Smooth muscle cell of the brain vasculature (primary cell): ENCODE data around the gene WIPI1.

ENCODE experiments used
- DNase-seq: peaks from one replicate; pipeline ENCODE4 v3.0.0-alpha.2; 2012; ENCODE audit warnings: low read depth, low spot score

Gene WIPI1

GRCh38 chr17:68439656-68440290 lies 17.5 kb downstream of the WIPI1 start:
- DNase-seq, result no peak

GRCh38 chr17:68437979-68438822 lies 19.1 kb downstream of the WIPI1 start:
- DNase-seq, result no peak

- DNase-seq, result peak; percentile 59
Measured at GRCh38 chr17:68435876-68436842, 21.1 kb downstream of the WIPI1 start.

DNA sequence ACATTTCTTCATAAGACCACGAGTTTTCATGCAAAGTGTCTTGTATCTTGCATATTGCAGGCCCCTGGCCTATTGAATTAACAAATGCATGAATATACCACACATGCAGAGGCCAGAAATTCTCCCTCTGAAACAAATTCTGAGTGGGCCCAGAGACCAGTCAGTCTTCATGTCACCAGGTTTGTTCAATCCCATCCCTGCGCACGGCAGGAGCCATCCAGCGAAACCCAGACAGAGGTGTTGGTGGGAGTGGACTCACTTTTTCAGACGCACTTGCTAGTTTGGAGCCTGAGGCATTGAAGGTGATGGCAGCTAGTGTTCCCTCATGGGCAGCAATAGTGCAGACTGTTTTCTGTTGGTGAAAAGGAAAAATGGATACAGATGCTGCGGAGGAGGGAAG lies 21.9 kb downstream of the WIPI1 start:
- DNase-seq, result no peak

DNA sequence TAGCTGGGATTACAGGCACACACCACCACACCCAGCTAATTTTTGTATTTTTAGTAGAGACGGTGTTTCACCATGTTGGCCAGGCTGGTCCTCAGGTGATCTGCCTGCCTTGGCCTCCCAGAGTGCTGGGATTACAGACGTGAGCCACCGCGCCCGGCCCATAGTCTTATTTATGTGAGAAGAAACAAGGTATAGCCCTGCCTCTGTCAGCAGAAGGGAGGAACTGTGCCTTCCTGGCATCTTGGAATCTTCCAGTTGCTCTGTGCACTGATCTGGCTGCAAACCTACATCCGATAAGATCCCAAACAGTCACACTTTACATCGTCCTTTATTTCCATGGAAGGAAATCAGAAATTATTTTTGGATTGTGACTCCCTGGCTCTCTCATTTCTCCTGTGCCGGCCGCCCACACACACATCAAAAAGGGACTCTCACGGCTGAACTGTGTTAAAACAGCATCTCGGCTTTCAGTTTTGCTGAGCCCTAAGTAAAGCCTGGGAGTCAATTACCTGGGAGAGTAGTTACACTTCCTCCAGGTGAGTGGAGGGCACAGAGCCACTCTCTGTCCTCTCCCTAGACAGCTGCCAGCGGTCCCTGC lies 23.3 kb downstream of the WIPI1 start:
- DNase-seq, result no peak

- no peak for DNase-seq
Measured at GRCh38 chr17:68433211-68433610, 24.1 kb downstream of the WIPI1 start.

DNA sequence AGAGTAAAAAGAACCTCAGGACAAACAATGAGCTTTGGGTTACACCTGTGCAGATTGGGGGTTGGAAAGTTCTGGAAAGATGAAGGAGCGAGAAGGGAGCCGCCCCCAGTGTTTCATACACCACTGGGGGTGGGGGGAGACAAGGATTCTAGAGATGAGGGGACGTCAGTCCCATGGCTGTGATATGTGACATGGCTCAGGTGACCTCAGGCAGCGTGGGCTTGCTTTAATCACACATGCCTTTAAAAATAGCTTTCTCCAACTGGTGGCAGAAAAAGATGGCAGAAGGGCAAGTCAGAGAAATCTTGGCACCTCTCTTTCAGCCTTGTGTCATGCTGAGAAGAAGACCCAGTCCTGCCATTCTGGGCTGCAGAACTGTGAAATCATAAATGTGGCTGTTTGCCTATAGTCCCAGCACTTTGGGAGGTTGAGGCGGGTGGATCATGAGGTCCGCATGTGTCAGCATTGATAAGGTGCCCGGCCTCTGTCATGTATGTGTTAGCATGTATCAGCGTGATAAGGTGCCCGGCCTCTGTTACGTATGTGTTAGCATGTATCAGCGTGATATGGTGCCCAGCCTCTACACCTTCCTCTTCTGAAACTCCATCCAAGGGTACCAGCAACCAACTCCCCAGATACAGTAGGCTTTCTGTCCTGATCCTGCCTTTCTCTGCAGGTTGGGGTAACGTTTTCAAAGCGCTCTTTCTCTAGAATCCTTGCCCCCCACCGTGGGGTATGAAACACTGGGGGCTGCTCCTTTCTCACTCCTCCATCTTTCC lies 25.0 kb downstream of the WIPI1 start:
- DNase-seq, result no peak

- DNase-seq, result no peak
Measured at GRCh38 chr17:68431661-68432071, 25.6 kb downstream of the WIPI1 start.

DNA sequence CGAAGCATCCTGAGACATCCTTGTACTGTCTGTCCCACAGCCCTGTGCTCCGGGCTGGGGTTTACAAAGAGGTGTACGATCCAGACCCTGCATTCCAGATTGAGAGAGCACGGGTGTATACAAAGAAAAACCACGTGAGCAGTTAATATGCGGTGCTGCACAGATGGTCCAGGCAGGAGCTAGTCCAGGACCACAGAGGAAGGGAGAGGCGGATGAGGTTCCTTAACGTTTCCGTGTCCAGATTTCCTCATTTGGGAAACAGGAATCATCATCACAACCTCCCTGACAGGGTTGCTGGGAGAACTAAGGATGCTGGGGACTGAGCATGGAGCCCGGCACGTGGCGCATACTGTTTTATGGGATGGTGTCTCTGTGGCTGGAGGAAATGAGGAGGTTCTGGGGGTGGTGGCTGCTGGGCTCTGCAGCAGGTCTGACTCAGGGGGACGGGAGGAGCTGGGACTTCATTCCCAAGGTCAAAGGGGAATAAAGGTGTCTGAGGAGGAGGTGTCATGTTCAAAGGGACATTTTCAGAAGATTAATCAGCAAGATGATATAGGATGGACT lies 26.2 kb downstream of the WIPI1 start:
- no peak for DNase-seq

- no peak for DNase-seq
Measured at GRCh38 chr17:68429881-68430280, 27.4 kb downstream of the WIPI1 start.

DNA sequence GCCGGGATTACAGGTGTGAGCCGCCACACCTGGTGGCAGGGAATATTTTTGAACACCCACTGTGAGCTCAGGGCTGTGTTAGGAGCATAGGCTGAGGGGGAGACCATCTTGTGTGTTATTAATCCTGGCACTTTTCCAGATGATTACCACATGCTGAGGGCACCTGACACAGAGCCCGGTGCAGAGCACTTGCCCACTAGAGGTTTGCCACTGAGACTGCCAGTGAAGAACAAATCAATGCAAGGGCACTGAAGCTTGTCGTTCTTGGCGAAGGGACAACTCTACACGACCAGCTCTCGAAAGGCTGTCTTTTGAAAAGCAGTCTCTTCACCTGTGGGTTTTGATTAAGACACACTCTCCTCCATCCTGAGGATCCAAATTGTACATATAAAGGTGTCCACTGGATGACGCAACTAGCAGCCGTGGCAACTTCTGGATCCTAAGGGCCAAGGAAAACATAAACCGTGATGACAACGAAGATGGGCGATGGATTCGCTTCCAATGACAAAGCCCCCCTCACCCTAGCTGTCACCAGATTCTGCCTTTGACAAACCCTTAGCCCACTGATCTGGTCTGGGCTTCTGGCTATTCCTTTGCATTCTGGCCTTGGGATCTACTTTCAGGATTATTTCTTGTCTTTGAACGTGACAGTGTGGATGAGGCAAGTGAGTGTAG lies 28.7 kb downstream of the WIPI1 start:
- DNase-seq, result no peak

- DNase-seq, result no peak
Measured at GRCh38 chr17:68427575-68427974, 29.7 kb downstream of the WIPI1 start.

DNA sequence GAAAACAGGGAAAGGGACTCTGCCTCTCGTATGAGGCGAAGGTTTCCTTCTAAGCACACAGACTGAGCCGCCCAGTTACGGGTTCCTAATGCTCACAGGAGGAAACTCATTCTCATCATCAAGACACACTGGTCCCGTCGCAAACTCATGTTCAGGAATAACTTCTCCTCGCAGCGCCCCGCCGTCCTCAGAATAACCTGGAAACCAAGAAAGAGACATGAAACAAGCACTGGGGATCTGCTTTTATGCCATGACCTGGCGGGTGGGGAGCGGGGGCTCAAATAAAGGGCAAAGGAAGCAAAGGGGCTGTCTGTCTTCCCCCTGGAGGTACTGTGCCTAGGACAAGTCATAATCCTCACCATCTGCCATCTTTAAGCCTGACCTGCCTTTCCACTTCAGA lies 31.3 kb downstream of the WIPI1 start:
- DNase-seq, result no peak

DNA sequence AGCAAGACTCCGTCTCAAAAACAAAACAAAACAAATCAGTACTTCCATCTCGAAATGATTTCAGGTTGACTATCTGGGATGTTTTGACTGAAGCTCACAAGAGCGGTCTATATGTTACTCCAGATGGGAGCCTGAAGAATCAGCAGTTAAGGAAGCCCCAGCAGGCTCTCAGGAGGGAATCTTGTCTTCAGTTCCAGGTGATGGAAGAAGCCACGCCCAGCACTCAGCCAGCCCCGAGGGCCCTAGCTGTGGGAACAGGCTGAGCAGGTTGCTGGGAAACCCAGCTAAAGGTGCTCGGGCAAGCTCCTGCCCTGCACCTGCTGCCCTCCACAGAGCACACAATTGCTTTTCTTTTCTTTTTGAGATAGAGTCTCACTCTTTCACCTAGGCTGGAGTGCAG lies 32.4 kb downstream of the WIPI1 start:
- no peak for DNase-seq

GRCh38 chr17:68424203-68424602 lies 33.1 kb downstream of the WIPI1 start:
- DNase-seq, result no peak

DNA sequence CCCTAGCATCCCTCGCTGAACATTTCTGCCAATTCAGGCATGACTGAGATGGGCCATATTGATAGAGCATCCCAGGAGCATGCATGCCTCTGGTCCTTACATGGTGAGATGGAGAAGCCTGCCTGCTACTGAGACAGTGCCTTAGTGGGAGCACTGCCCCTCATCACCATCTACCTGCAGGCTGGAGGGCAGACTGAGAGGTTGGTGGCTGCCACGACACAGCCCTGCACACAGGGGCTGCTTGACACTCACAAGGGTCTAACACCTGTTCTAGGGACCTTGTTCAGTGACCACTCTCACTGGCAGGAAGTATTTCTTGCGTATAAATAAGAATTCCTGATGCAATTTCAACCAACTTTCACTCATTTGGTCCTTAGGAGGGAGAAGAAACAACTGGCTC lies 34.0 kb downstream of the WIPI1 start:
- DNase-seq, result no peak

- DNase-seq, result no peak
Measured at GRCh38 chr17:68422821-68423220, 34.5 kb downstream of the WIPI1 start.

DNA sequence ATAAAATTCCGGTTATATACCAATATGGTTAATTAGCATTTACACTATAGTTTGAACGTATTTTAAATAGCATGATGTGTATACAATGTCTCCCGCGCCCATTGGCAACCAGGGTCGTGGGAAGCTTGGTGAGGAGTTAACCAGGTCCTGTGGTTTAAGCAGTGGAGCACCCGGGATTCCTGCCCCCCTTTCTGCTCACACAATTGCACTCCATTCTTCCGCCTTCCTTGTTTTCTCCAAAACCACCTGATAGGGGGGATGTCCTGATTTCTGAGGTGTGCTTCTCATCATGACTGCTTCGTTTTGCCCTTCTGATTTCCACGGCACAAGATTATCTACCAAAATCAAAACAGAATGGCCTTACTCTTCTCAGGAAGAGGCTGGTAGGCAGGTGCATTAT lies 35.8 kb downstream of the WIPI1 start:
- DNase-seq, result no peak

GRCh38 chr17:68420065-68420464 lies 37.2 kb downstream of the WIPI1 start:
- no peak for DNase-seq

DNA sequence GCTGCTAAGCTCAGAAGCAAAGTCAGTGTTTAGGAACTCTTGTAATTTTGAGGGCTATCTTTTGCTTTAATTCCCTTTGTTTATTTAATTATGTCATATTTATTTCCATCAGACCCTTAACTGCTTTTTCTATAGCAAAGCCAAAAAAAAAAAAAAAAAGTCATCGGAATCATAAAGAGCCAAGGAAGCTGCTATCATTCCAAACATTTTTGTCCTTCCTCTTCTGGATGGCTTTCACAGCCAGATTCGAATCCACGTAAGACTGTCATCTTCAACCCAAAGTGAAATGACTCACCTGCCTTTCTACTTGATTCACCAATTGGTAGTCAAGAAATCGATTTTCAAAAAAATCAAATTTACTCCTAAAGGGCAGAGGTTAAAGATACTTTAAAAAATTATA lies 38.4 kb downstream of the WIPI1 start:
- no peak for DNase-seq
